Heart left ventricle (tissue), 16 donors: Measurements from ENCODE around the gene MRPS10. TPM values are rescaled to one million over a fixed set of nuclear protein-coding genes. Genes with fewer than 3 reads are reported as not detected.
"Not testable (repeated sequence)": the region's sequence is repeated elsewhere in the genome, so short reads cannot be mapped to it uniquely, and the experiment has no call there.

Experiments used
- ATAC-seq, 4 donors: fragments of 200-7000 bp; cut with Tn5 transposase; one replicate each; pipeline ENCODE4 v1.9.1; 2020 to 2022; ENCODE audit warnings: moderate library complexity in 4 of 4, mild to moderate bottlenecking in 3 of 4, moderate number of reproducible peaks in 1 of 4
- DNase-seq, 5 donors: peaks; one replicate each; pipeline ENCODE4 v3.0.0-alpha.2; 2020
- H3K27ac ChIP-seq, 12 donors: fragments of 200-600 bp; sonication (generic) in 4 of 12; one replicate each; pipeline versions ENCODE4 v1.5.0 to v1.8.0; 2016 to 2022; ENCODE audit warnings: mild to moderate bottlenecking in 2 of 12
- H3K27me3 ChIP-seq, 9 donors: fragments of 200-600 bp; sonication (generic) in 2 of 9; one replicate each; pipeline versions ENCODE4 v1.5.1 to v1.8.0; 2016 to 2022; ENCODE audit warnings: mild to moderate bottlenecking in 3 of 9
- H3K36me3 ChIP-seq, 9 donors: fragments of 200-600 bp; sonication (generic) in 2 of 9; one replicate each; pipeline versions ENCODE4 v1.5.0 to v1.8.0; 2018 to 2022; ENCODE audit warnings: mild to moderate bottlenecking in 2 of 9
- H3K4me1 ChIP-seq, 12 donors: fragments of 200-600 bp; sonication (generic) in 4 of 12; one replicate each; pipeline versions ENCODE4 v1.5.0 to v1.8.0; 2016 to 2022; ENCODE audit warnings: mild to moderate bottlenecking in 3 of 12
- H3K4me3 ChIP-seq, 12 donors: fragments of 200-600 bp; sonication (generic) in 4 of 12; one replicate each; pipeline versions ENCODE4 v1.5.0 to v1.8.0; 2017 to 2022; ENCODE audit warnings: mild to moderate bottlenecking in 9 of 12, moderate library complexity in 4 of 12
- H3K9me3 ChIP-seq, 12 donors: fragments of 200-600 bp; sonication (generic) in 4 of 12; one replicate each; pipeline versions ENCODE4 v1.5.0 to v1.8.0; 2016 to 2022; ENCODE audit warnings: mild to moderate bottlenecking in 1 of 12
- CTCF ChIP-seq, 12 donors: fragments of 200-600 bp; sonication (generic) in 4 of 12; IDR thresholded peaks; one replicate each; pipeline versions ENCODE4 v1.5.0 to v1.8.0; 2018 to 2022; ENCODE audit warnings: antibody characterized with exemption in 12 of 12, mild to moderate bottlenecking in 5 of 12
- POLR2A ChIP-seq, 2 donors: fragments of 450-650 bp; IDR thresholded peaks; one replicate each; pipeline ENCODE4 v1.6.1; 2017; ENCODE audit warnings: antibody characterized with exemption in 2 of 2, mild to moderate bottlenecking in 2 of 2, moderate library complexity in 2 of 2
- WGBS, 4 donors: extraction: QIAGEN DNeasy Blood & Tissue Kit in 2 of 4; methylation state at CpG; one replicate each; pipeline versions ENCODE4 v1.1.5 to v1.1.7; 2013 to 2018; 5-methylcytosine and 5-hydroxymethylcytosine counted together
- intact Hi-C, 10 donors: fragments of 100-400 bp; cut with DNase I; formaldehyde crosslinking; loops; one replicate each; pipeline versions ENCODE4 v1.11.1 to v1.14.2; 2022
- polyA plus RNA-seq, 2 donors: library from polyadenylated mRNA; stranded (reverse); fragments of 200-250 nt; gene quantifications; one replicate each; pipeline ENCODE4 v1.2.3, GENCODE V29; 2013
- total RNA-seq, 9 donors: library from RNA; depleted of rRNA in 2 of 9; stranded (reverse); fragments of >200 nt in 2 of 9; fragmentation: NEBNext Ultra II Directional in 3 of 9; extraction: Animal tissue kit (Norgen Biotek cat#: 25700) in 3 of 9; gene quantifications; one replicate each; pipeline versions ENCODE4 v1.1.0 to v1.2.4, GENCODE V29; 2016 to 2023
- donor health status: ischemic (EF 13 %, LVEDD 7.1; RV severe dilation, severe dysfunction).
- donor health status: healthy with polysubstance abuse.
- donor health status: DM: no; HTN: yes; CAD: no.
- donor health status: DM: no; HTN: no; CAD: no.
- donor health status: ischemic (EF 25% LVEDD 6.9; RV normal size, moderate dysfunction).
- donor health status: ischemic (EF 25% LVEDD 5.7; RV mildly dilated, moderate dysfunction).
- donor health status: healthy.
- donor health status: DM: yes; HTN: yes; CAD: no.
- donor health status: ischemic (EF 35%, LVEDD 5.7; RV mildly dilated, moderate dysfunction).
- donor health status: nonischemic (EF 11% LVEDD 7.7; RV severe dilation, severe dysfunction).
- donor health status: DM: yes; HTN: yes; CAD: no.
- donor health status: PGD.
- donor health status: ischemic (EF 29% LVEDD 5.4; RV normal size, mild dysfunction).
- donor health status: nonischemic (EF 23%, LVEDD 6.1; RV moderate dilation, normal function).

Gene MRPS10
- total and polyA plus RNA-seq, 11 donors = 36.9 to 73.5 (median 53.4) TPM

GRCh38 chr6:42193491-42193894 is 24.2 kb downstream of the MRPS10 start:
- TF ChIP-seq POLR2A (IDR thresholded peaks at IDR 0.05) (no peak), CTCF (IDR thresholded peaks at IDR 0.05) (no peak)
- Histone ChIP-seq H3K27me3 (no peaks in the 10 kb centered on the region), H3K36me3 (no peaks in the 10 kb centered on the region), H3K9me3 (no peaks in the 10 kb centered on the region), H3K4me1 (peaks cover 0 to 8% (median 0%) of the 10 kb centered on the region in 12 donors), H3K27ac (no peak overlapping the region), H3K4me3 (no peak overlapping the region)
- WGBS, 4 donors = 66 to 77% (median 69%) methylated on average over 8 of the region's 8 CpGs
- DNase-seq (no peak), ATAC-seq (no peak)
- intact Hi-C loops = no loop called here

- 93 to 95% (median 94%) methylated on average over 5 of the region's 5 CpGs for WGBS, 4 donors
- H3K4me3 ChIP-seq, H3K27me3 ChIP-seq, H3K4me1 ChIP-seq, ATAC-seq, H3K27ac ChIP-seq, DNase-seq, H3K36me3 ChIP-seq, intact Hi-C loops, H3K9me3 ChIP-seq: not testable (repeated sequence)
Observed at GRCh38 chr6:42192385-42192784, 25.3 kb downstream of the MRPS10 start.

DNA sequence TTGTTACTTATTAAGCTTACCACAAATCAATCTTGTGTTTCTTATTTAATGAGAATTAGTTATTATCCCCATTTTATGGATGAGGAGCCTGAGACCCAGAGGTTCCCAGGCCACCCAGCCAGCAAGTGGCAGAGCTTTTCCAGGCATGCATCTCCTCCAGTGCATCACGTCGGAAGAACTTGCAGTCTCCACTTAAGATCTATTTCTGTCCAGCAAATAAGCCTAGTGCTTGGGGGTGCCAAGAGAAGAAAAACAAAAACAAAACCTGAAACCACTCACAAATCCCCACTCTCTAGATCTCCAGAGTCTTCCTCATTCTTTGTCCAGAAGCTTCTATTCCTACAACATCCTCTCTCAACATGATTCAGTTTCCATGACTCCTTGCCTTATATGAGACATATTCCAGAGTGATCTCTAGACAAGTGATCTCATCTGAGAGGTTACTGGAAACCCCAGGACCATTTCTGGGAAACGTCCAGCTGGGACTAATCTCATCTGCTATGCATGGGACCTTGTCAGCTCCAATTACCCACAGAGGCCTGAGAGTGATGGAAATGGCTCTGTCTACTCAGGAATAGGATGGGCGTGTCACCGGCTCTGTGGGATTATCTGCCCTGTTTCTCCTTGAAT is 27.0 kb downstream of the MRPS10 start:
- H3K27me3 ChIP-seq = no peaks in the 10 kb centered on the region
- H3K4me3 ChIP-seq = no peak overlapping the region
- no peak overlapping the region for H3K27ac ChIP-seq
- TF ChIP-seq POLR2A (IDR thresholded peaks at IDR 0.05) (no peak), CTCF (IDR thresholded peaks at IDR 0.05) (no peak)
- peaks cover 0 to 6% (median 0%) of the 10 kb centered on the region in 12 donors for H3K4me1 ChIP-seq
- DNase-seq (peak in 1 of 5 donors; percentile 46), ATAC-seq (peak in 3 of 4 donors; percentile 39 to 69 (median 56))
- 45 to 56% (median 54%) methylated on average over 5 of the region's 5 CpGs for WGBS, 4 donors
- no peaks in the 10 kb centered on the region for H3K9me3 ChIP-seq
- no peaks in the 10 kb centered on the region for H3K36me3 ChIP-seq
- intact Hi-C loops = no loop called here

DNA sequence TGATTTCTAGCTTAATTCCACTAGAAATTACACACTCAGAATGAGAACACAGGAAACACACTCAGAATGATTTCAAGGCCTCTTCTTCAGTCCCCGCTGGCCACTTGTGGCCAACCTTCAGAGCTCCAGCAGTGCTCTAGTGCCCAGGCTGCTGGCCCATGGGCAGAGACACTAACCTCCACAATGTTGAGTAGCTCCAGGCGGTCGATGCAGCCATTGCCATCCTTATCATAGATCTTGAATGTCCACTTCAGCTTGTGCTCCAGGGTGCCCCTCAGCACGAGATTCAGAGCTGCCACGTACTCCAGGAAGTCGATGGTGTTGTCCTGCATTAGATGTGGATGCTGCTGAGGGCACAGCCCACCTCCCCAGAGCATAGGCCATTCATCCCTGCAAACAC is 29.3 kb downstream of the MRPS10 start:
- no peak for ATAC-seq
- no peak overlapping the region for H3K27ac ChIP-seq
- TF ChIP-seq CTCF (IDR thresholded peaks at IDR 0.05) = no peak
- TF ChIP-seq POLR2A (IDR thresholded peaks at IDR 0.05) = no peak
- H3K4me1 ChIP-seq = peaks cover 0 to 12% (median 0%) of the 10 kb centered on the region in 12 donors
- no peak for DNase-seq
- no peak overlapping the region for H3K4me3 ChIP-seq
- no peaks in the 10 kb centered on the region for H3K27me3 ChIP-seq
- intact Hi-C loops = no loop called here
- 76 to 90% (median 89%) methylated on average over 6 of the region's 6 CpGs for WGBS, 4 donors
- H3K36me3 ChIP-seq = no peaks in the 10 kb centered on the region
- H3K9me3 ChIP-seq = no peaks in the 10 kb centered on the region

GRCh38 chr6:42185597-42185996 is 32.1 kb downstream of the MRPS10 start:
- Histone ChIP-seq H3K27me3 (no peaks in the 10 kb centered on the region), H3K36me3 (no peaks in the 10 kb centered on the region), H3K4me3 (no peak overlapping the region), H3K9me3 (no peaks in the 10 kb centered on the region), H3K27ac (no peak overlapping the region), H3K4me1 (peaks cover 0 to 10% (median 0%) of the 10 kb centered on the region in 12 donors)
- ATAC-seq (peak in 3 of 4 donors; percentile 36 to 60 (median 51)), DNase-seq (peak in 2 of 5 donors; percentile 36 to 42)
- TF ChIP-seq CTCF (IDR thresholded peaks at IDR 0.05) (no peak), POLR2A (IDR thresholded peaks at IDR 0.05) (no peak)
- intact Hi-C loops = no loop called here
- WGBS, 4 donors = 61 to 65% (median 64%) methylated on average over 10 of the region's 10 CpGs
